ENCODE data around the gene PRKCH. TPM values are rescaled to one million over a fixed set of nuclear protein-coding genes. Genes with fewer than 3 reads are reported as not detected.

Gene PRKCH
- total and polyA plus RNA-seq, 12 donors, result 8.3 to 25.1 (median 17.7) TPM

GRCh38 chr14:61452452-61452851 lies 131.1 kb downstream of the PRKCH start:
- H3K27me3 ChIP-seq, result no peaks in the 10 kb centered on the region
- H3K27ac ChIP-seq, result peak overlapping the region in 1 of 10 donors; percentile 61
- intact Hi-C loops (cut with DNase I), result loop anchor here in 6 of 10 donors (5.0 to 10.0 kb wide), 5 partner anchors 130 to 675 kb away; partner anchors contain the start of gene PRKCH (in 1 of the 6)
- DNase-seq (no peak), ATAC-seq (no peak)
- no peak for TF ChIP-seq CTCF (IDR thresholded peaks at IDR 0.05)
- WGBS, 2 donors, result 75 to 90% methylated on average over 3 of the region's 3 CpGs
- no peak overlapping the region for H3K4me3 ChIP-seq
- H3K36me3 ChIP-seq, result peaks cover 0 to 44% (median 3%) of the 10 kb centered on the region in 9 donors
- H3K9me3 ChIP-seq, result no peaks in the 10 kb centered on the region
- peaks cover 0 to 47% (median 23%) of the 10 kb centered on the region in 9 donors for H3K4me1 ChIP-seq

GRCh38 chr14:61453103-61453767 lies 131.9 kb downstream of the PRKCH start:
- no peak overlapping the region for H3K4me3 ChIP-seq
- H3K36me3 ChIP-seq, result peaks cover 0 to 52% (median 3%) of the 10 kb centered on the region in 9 donors
- ATAC-seq (no peak), DNase-seq (no peak)
- no peaks in the 10 kb centered on the region for H3K9me3 ChIP-seq
- intact Hi-C loops (cut with DNase I), result loop anchor here in 6 of 10 donors (5.0 to 10.0 kb wide), 5 partner anchors 131 to 674 kb away; partner anchors contain the start of gene PRKCH (in 1 of the 6)
- no peaks in the 10 kb centered on the region for H3K27me3 ChIP-seq
- 88 to 90% methylated on average over 9 of the region's 9 CpGs for WGBS, 2 donors
- TF ChIP-seq CTCF (IDR thresholded peaks at IDR 0.05), result no peak
- peak overlapping the region in 1 of 10 donors; percentile 61 for H3K27ac ChIP-seq
- peaks cover 0 to 47% (median 23%) of the 10 kb centered on the region in 9 donors for H3K4me1 ChIP-seq

GRCh38 chr14:61454545-61454944 lies 133.2 kb downstream of the PRKCH start:
- no peak overlapping the region for H3K4me3 ChIP-seq
- H3K27me3 ChIP-seq, result no peaks in the 10 kb centered on the region
- DNase-seq (peak; percentile 30 to 75), ATAC-seq (peak; percentile 45 to 87 (median 78))
- peaks cover 0 to 47% (median 23%) of the 10 kb centered on the region in 9 donors for H3K4me1 ChIP-seq
- intact Hi-C loops (cut with DNase I), result loop anchor here in 6 of 10 donors (5.0 to 10.0 kb wide), 5 partner anchors 132 to 673 kb away; partner anchors contain the start of gene PRKCH (in 1 of the 6)
- no peak for TF ChIP-seq CTCF (IDR thresholded peaks at IDR 0.05)
- peak overlapping the region in 7 of 10 donors; percentile 16 to 61 (median 38) for H3K27ac ChIP-seq
- no peaks in the 10 kb centered on the region for H3K9me3 ChIP-seq
- peaks cover 0 to 60% (median 7%) of the 10 kb centered on the region in 9 donors for H3K36me3 ChIP-seq
- 21 to 29% methylated on average over 4 of the region's 4 CpGs for WGBS, 2 donors

GRCh38 chr14:61455351-61455750 lies 134.0 kb downstream of the PRKCH start:
- WGBS, 2 donors, result 71 to 82% methylated on average over 6 of the region's 6 CpGs
- Histone ChIP-seq H3K4me1 (peaks cover 0 to 47% (median 23%) of the 10 kb centered on the region in 9 donors), H3K36me3 (peaks cover 0 to 64% (median 7%) of the 10 kb centered on the region in 9 donors), H3K27me3 (no peaks in the 10 kb centered on the region), H3K4me3 (no peak overlapping the region), H3K27ac (peak overlapping the region in 2 of 10 donors; percentile 46 to 61), H3K9me3 (no peaks in the 10 kb centered on the region)
- no peak for ATAC-seq
- DNase-seq, result no peak
- TF ChIP-seq CTCF (IDR thresholded peaks at IDR 0.05), result no peak
- intact Hi-C loops (cut with DNase I), result loop anchor here in 8 of 10 donors (5.0 to 10.0 kb wide), 5 partner anchors 133 to 672 kb away; partner anchors contain the start of gene PRKCH (in 2 of the 8)

Measured in heart right ventricle (tissue), 16 donors.